Central memory CD4-positive, alpha-beta T cell (primary cell): ENCODE results near the gene ST6GALNAC3.

Source experiments
- DNase-seq: peaks from one replicate; pipeline ENCODE4 v3.0.0; 2022

ST6GALNAC3 gene

DNA sequence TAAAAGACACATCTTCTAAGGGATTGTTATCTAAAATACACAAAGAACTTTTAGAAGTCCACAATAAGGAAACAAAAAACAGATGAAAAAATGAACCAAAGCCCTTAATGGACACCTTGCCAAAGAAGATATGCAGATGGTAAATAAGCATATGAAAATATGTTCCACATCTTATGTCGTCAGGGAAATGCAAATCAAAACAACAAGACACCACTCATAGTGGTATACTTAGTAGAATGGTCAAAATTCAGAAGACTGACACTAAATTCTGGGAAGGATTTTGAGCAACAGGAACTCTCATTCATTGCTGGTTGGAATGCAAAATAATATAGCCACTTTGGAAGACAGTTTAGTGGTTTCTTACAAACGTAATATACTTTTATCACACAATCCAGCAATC, 587.0 kb downstream of the ST6GALNAC3 start:
- DNase-seq: no peak

DNA sequence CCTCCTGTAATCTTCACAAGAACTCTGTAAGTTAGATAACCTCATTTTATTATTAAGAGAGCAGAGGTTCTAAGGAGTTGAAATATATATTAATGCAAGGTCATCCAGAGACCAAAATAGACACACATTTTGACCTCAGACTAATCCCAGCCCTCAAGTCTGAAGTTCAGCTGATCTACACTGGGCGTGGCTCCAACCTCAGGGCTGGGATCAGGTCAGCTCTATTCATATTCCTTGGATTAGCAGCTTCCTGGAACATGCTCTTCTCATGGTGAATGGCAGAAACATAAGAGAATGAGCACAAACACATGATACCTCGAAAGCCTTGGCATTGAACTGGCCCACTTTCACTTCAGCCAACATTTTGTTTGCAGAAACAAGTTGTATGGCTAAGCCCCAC, 592.0 kb downstream of the ST6GALNAC3 start:
- DNase-seq: no peak

DNA sequence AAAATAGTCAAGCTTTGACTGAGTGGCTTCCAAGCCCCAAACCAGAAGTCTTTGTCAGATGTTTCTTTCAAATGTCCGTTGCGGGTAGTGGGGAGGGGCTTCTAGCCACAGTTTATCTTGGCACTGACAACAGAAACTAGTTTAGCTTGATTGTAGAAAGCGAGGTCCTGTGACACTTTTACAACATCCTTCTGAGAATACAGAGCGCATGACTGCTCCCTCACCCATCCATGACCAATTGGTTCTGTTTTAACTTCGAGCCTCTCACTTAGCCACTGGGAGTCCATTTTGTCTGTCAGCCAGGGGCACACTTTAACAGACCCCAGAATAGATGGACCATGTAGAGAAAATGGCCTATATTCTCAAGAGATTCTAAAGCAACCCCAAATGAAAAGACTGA, 593.5 kb downstream of the ST6GALNAC3 start:
- no peak for DNase-seq

DNA sequence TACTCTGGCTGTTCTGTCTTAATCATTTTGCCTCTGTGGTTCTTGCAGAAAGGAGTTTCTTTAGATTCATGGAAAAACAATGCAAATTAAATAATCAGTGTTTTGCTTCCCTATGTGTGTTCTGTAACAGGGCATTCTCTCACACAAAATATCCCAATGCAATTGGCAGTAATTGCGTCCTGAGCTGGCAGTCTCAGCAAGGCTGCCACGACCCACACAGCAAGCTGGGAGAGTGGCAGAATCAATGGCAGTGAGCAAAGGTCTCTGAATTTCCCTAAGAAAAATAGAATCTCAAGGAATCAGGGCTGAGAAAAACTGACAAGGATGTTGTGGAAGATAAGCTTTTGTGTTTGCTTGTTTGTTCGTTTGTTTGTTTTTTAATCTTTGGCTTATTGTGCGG, 594.6 kb downstream of the ST6GALNAC3 start:
- no peak for DNase-seq

DNA sequence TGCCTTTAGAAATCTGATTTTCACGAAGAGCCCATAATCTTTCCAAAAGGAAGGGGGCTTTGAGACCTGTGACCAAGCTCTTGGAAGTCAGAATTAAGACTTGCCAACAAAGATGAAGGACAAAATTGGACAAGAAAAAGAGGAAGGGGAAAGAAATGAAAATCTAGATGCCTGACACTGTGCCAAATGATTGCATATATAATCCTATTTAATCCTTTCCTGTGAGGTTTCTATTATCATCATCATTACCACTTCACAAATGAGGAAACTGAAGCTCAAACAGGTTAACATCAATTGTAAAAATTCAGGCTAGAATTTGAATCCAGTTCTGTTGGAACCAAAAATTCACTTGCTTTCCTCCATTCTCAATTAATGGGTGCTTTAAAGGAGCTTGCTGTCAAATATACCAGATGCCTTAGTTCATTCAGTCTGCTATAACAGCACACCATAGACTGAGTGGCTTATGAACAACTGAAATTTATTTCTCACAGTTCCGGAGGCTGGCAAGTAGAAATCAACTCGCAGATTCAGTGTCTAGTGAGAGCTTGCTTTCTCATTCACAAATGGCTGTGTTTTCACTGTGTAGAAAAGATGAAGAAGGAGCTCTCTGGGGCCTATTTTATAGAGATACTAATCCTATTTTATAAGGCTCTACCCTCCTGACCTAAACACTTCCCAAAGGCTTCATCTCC, 595.2 kb downstream of the ST6GALNAC3 start:
- DNase-seq: no peak

DNA sequence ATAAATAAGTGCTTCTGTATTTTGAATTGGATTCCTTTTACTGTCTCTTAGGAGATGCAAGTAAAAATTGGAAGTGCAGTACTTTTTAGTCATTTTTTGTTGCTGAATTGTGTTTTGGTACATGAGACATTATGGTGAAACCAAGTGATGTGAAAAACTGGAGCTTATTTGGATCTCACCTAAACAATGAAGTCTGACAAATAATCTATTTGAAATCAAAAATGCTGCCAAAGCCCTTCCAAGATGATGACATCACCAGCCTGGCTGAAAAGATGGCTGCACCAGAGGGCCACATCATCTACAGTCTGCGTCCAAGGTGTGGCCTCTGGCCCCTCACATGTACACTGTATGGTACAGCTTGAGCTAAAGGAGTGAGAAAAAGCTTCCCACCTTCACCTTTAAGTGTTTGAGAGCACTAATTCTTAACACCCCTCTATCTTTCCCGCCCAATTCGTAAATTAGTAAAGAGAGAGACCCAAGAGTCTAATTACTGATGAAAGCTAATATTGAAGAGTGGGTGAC, 600.2 kb downstream of the ST6GALNAC3 start:
- DNase-seq: no peak

DNA sequence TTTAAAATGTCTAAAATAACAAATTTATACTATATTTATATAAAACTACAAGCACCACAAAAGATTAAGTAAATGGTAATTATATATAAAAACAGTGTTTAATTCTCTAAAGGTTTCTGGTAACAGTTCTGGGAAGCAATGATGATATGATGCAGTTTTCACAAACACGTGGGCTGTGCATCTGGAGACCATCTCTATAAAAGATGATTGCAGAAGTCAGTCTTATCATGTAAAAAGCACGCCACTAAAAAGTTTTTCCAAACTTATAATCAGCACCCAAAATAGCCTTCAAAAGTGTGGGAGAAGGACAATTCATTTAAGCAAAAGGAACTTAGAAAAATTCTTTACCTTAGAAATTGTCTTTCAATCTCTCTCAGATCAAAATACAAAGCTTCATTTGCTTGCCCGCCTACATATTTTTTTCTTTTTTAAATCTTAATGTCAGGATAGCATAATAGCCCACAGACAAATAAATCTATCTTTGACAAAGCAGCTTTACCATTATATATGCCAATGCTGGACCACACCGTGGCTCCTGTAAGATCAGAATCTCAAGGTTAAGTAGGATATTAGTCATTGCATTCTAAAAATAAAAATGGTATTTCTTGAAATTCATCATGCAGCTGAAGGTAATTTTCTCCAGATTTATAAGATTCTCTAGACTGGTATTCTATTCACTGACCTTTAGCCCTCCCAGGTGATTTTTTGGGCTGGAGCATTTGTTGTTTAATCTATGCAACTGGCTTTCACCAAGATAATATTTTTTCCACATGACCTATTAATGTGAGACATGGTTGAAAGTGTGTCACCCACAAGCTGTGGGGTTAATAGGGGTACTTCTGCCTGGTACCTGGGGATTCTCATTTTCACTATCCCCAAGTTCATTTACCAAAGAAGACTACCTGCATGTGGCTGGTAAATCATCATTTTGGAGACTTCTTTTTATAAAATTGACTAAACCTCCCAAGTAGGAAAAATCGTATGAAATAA, 603.2 kb downstream of the ST6GALNAC3 start:
- DNase-seq: no peak

DNA sequence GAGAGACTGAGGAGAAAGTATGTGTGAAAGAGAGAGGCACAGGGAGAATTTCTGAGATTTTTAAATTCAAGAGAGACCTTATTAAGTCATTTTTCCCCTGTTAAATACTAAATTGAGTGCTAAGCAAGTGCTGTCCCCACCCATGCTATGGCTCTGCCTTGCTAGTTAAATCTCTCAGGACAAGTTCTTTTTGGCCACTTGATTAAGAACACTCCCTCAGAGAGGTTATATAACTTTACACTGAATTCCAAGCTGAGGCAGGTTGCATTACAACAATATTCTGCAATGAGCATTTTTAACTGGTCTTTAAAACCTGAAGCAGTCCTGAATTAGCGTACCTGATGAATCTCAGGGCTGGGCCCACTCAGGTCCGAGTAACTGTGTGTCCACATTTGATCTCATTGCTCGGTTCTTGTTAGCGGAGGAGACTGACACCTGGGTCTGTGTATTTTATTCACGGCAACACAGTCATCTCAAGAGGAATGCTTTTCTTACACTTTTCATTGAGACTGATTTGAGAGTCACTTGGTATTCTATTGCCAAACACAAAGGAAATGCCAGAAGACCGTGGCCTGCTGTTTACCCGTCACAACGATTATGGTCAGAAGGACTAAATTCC, 605.1 kb downstream of the ST6GALNAC3 start:
- DNase-seq: no peak

DNA sequence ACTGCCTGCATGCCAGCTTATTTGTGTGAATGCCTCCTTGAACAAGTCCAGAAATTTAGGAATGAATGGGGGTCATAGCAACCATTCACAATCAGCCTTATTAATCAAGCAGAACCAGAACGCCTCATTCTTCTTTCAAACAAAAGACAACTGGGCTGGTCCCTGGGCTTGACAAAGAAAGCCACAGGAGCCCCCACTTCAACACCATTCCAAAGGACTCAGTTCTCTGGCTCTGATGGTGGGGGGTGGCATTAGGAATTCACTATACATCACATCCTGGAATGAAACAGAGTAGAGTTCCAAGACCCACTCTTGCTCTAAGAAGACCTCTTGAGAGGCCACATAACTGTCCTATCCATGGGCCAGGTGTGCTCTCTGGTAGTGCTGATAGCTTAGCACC, 606.1 kb downstream of the ST6GALNAC3 start:
- no peak for DNase-seq

DNA sequence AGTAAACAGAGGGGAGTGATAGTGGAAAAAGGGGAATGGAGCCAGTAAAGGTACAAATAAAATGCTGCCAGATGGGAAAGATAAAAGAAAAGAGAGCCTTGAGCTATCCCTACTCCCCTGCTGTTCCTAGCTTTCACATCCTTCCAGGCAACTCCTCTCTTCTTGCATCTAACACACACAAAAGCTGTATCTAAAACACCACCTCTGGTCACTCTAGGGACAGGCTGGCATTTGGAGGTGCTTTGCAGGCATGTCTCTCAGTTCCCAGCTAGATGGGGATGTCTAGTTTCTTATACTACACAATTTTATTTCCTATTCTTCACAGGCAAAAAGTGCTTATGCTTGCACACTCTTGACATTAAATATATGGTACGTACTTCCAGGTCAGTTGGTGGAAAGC, 607.6 kb downstream of the ST6GALNAC3 start:
- no peak for DNase-seq
